GM18505 (cell line): ENCODE data around the gene ZBTB3.
"Not testable (repeated sequence)": the region's sequence is repeated elsewhere in the genome, so short reads cannot be mapped to it uniquely, and the experiment has no call there.

Experiments used
- ATAC-seq: cut with Tn5 transposase; IDR thresholded peaks from one replicate; pipeline ENCODE4 v1.9.1; 2021; ENCODE audit not compliant: unreplicated experiment
- POLR2A ChIP-seq: IDR thresholded peaks from 4 replicates; pipeline ENCODE4 v1.6.1; 2011; ENCODE audit warnings: borderline replicate concordance; ENCODE audit not compliant: insufficient read depth, insufficient read length; ENCODE audit errors: extremely low read depth

ZBTB3 gene

DNA sequence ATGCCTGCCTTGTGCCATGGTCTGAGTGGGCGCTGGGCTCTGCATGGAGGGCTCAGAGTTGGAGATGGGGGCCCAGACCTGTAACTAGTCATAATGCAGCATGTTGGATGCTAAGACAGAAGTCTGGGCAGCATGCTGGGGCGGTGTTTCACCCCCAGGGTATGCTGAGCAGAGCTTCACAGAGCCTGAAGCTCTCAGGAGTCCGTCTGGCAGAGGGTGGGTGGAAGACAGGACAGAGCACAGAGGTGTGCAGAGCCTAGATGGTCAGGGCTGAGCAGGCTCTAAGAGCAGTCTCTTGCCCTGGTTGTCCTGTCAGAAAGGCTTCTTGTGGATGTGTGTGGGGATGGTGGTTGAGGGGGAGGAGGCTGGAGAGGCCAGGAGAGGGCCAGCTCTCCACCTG lies 24.5 kb upstream of the ZBTB3 start:
- ATAC-seq = no peak
- TF ChIP-seq POLR2A = no peak

DNA sequence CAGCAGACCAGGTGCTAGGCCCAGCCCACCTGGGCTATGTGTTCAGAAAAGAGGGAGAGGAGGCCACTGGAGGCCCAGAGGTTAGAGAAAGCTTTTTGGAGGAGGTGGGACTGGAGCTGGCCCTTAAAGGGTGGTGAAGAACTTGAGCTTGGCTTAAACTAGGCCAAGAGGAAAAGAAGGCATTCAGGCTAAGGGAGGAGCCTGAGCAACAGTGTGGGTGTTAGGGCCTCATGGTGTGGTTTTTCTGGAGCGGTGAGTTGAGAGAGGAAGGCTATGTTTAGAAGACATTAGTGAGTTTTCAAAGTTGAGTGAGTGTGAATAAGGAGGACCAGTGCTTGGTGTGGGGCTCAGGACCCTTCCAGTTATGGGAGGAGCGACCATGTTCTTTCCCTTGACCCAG lies 23.4 kb upstream of the ZBTB3 start:
- no peak for ATAC-seq
- TF ChIP-seq POLR2A = no peak

DNA sequence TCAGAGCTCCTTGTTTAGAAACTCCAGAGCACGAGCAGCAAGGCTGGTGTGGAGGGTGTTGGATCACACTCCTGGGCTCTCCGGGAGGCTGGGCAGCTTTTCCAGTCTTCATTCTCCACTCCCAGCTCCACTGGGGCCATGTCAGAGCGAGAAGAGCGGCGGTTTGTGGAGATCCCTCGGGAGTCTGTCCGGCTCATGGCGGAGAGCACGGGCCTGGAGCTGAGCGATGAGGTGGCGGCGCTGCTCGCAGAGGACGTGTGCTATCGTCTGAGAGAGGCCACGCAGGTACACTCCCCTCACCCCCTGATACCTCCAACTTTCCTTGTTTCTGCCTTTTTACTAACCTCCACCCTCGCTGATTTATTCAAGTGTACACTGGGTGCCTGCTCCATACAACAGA lies 21.7 kb upstream of the ZBTB3 start:
- no peak for TF ChIP-seq POLR2A
- ATAC-seq = no peak

DNA sequence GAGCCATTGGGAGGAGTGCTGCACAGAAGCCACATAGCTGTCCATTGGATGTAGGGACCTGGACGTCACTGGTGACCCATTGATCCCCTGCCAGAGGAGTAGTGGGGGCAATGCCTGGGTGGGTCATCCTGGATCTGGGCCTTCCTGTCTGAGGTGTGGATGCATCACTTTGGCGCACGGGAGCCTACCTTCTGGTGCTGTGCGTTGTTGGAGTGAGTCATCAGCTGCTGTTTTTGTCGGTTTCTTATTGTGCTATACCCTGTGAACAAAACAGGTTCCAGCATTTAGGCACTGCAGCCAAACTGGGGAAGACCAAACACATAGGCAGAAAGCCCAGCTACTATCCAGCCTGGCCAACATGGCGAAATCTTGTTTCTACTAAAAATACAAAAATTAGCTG lies 20.4 kb upstream of the ZBTB3 start:
- no peak for TF ChIP-seq POLR2A
- ATAC-seq = no peak

DNA sequence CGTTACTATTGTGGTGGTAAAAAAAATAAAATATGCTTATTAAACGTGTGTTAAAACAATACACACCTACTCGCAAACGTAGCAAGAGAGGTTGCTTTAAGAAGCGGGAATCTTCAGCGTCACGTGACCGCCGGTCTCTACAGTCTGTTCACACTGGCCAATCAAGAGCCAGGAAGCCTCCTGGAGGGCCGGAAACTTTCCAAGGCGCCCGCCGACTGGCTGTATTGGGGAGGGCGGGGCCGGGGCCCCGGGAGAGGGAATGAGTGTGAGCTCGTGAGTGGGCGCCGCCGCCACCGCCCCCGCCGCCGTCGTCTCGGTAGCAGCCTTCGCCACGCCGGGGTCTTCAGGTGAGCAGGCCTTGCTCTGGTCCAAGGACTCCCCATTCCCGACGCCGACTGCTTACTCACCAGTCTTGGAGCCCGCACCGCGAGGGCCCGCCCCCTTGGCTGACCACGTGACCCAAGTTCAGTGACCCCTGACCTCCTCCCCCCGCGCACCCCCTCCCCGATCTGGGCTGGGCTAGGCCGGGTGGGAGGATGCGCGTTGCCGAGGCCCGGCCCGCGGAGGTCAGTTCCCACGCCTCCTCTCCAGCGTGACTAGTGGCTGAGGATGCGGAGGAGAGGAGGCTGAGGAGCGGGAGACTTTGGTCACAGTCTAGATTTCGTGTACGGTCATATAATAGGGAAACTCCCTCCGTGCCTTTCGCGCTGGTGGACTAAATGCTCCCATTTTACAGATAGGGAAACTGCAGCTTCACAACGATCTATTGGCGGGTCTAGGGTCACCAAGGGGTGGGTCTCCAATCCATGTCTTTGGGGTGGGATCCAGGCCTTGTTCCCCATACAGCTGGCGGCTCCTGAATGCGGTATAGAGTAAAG lies 17.4 kb upstream of the ZBTB3 start, which contains the start of gene TAF6L:
Gene TAF6L (plus strand): TSS at position 253 of the 878 bp plus-strand sequence. CDS start 4,388 bp downstream, outside the sequence.
- peak; percentile 71 for TF ChIP-seq POLR2A
- peak; percentile 66 for ATAC-seq

DNA sequence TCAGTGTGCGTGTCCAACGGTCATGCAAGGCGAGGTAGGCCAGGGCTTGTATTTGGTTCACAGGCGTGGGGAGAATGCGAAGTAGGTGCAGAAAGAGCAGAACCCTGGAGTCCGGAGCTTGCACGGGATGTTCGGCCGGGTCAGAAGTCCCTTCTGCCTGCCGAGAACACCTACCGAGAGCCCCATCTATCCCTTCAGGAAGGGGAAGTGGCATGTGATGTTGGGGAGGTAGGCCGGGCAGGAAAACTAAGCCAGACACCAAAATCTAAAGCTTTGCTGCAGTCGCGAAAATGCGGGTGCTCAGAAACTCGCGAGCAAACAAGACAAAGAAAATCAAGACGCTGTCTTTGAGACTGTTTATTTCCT lies 16.8 kb upstream of the ZBTB3 start:
- TF ChIP-seq POLR2A = no peak
- ATAC-seq = peak; percentile 2

DNA sequence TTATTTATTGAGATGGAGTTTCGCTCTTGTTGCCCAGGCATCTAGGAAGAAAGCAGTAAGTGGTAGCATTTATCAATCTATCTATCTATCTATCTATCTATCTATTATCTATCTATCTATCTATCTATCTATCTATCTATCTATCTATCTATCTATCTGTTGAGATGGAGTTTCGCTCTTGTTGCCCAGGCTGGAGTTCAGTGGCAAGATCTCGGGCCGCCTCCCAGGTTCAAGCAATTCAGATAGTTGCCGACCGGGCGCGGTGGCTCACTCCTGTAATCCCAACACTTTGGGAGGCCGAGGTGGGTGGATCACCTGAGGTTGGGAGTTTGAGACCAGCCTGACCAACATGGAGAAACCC lies 6.9 kb upstream of the ZBTB3 start:
- ATAC-seq = not testable (repeated sequence)

DNA sequence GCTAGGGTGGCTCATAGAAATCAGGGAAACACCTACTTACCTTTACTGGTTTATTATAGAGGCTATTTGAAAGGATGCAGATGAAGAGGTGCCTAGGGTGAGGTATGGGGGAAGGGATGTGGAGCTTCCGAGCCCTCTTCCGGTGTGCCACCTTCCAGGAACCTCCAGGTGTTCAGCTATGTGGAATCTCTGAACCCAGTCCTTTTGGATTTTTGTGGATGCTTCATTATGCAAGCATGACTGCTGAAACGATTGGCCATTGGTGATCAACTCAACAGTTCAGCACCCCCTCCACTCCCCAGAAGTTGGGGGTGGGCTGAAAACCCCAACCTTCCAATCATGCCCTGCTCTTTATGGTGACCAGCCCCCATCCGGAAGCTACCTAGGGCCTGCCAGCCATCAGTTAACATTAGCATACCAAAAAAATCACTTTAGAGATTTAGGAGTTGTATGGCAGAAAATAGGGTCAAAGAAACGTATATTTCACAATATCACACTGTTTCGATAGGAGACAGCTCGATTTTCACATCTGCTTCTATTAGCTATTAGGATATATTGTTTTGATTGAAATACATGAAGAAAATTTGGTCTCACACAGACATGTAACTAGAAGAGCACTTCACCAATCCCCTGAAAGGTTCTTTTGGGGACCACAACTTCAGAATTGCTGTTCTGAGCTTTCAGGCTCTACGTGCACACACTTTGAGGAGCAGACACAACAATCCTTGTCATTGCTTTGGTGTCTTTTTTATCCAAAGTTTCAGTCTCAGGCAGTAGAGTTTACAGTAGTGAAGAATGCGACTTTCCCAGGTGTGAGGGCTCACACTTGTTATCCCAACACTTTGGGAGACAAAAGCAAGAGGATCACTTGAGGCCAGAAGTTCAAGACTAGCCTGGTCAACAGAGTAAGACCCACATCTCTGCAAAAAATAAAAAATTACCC lies 4.2 kb upstream of the ZBTB3 start:
- no peak for ATAC-seq
- no peak for TF ChIP-seq POLR2A

DNA sequence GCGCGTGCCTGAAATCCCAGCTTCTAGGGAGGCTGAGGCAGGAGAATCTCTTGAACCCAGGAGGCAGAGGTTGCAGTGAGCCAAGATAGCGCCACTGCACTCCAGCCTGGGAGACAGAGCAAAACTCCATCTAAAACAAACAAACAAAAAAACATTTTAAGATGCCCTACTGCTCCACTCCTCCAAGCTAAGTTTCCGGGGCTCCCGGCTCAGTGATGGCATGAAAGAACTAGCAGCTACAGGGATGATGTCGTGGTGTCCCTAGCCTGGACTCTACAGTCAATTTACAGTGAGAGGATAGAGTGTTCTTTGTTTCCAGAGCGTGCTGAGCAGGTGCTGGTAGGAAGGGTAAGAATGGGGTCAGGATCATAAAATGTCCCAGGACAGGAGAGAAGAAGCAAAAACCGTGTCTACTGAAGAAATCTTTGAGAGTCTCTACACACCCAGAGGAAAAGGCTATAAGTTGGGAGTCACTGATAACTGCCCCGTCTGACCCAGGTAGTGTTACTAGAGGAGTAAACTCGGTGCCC lies 1.2 kb upstream of the ZBTB3 start:
- no peak for ATAC-seq
- no peak for TF ChIP-seq POLR2A

DNA sequence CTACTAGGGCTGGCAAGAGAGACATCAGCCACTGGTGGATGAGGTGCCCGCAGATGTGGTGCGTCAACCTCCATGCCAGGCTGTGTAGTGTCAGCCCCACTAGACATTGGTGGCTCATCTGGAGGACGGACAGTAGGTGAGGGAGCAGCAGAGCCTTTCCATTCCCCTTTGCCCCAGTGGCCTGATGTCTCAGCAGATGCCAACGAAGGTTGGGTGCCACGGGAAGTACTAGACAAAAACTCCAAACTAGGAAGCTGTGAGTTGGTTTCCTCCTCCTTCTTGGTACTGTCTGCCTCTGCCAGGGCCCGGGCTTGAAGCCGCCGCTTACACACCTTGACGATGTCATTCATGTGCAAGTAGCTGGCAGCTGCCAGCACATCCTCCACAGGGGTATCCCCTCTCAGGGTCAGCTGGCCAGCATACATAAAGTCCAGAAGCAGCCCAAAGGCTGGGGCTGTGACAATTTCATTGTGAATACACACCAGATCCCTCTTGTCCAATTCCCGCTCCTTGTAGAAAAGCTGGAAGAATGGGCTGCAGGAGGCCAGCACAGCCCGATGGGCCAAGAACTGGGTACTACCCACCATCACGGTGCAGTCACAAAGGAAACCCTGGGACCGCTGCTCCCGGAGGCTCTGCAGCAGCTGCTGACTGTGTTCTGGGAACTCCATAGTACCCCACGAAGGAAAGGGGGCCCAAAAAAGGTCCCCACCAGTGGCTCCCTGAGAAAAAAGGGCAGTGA lies 795 bp downstream of the ZBTB3 start:
- TF ChIP-seq POLR2A = no peak
- no peak for ATAC-seq

DNA sequence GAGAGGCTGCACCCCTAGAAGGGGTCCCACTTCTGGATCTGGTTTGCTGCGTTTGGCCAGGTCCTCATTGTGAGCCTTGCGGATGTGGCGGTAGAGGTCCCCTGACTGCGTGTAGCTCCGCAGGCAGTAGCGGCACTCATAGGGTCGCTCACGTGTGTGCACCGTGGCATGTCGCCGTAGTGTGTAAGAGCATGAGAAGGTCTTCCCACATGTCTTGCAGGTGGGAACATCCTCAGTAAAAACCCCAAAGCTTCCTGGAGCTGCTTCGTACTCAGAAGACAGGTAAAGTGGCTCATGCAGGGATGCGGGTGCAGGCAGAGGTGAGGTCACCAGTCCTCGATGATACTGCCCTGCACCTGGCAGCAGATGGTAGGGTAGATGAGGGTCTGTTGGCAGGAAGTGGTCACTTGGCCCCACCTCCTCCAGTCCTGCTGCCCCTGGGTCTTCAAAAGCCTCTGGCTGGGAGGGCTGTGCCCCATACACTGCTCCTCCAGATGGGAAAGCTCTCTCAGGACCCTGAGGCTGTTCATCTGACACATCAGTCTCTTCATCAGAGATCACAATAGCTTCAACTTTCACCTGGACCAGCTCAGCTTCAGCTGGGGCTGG lies 1.7 kb downstream of the ZBTB3 start:
- TF ChIP-seq POLR2A = no peak
- no peak for ATAC-seq

DNA sequence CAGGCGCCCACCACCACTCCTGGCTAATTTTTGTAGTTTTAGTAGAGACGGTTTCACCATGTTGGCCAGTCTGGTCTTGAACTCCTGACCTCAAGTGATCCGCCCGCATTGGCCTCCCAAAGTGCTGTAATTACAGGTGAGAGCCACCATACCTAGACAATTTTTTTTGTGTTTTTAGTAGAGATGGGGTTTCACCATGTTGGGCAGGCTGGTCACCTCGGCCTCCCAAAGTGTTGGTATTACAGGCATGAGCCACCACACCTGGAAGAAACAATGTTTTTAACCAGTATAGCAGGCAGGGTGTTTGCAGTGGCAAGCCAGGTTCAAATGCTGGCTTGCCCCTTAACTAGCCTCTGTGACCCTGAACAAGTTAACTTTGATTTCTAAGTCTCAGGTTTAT lies 4.0 kb downstream of the ZBTB3 start:
- not testable (repeated sequence) for ATAC-seq
